Smooth muscle cell (in vitro differentiated cells): ENCODE measurements around the gene ZNF276. TPM values are rescaled to one million over a fixed set of nuclear protein-coding genes. Genes with fewer than 3 reads are reported as not detected.

Experiments used
- DNase-seq: peaks from one replicate; lab custom pipeline; 2025; ENCODE audit not compliant: unreplicated experiment; lab: John Stamatoyannopoulos, UW
- H2AFZ ChIP-seq: fragments of 200-600 bp; sonication (generic); 2 replicates; pipeline ENCODE4 v1.6.0; 2016; ENCODE audit warnings: antibody characterized with exemption, low read depth, mild to moderate bottlenecking
- H3F3A ChIP-seq: fragments of 200-600 bp; sonication (generic); 2 replicates; pipeline ENCODE4 v1.6.0; 2017; ENCODE audit warnings: antibody characterized with exemption, low read depth
- H3K27ac ChIP-seq: fragments of 200-600 bp; sonication (generic); 2 replicates; pipeline ENCODE4 v1.5.1; 2016; ENCODE audit warnings: low read depth, mild to moderate bottlenecking
- H3K27me3 ChIP-seq: fragments of 200-600 bp; sonication (generic); 2 replicates; pipeline ENCODE4 v1.6.1; 2016; ENCODE audit warnings: low read depth, mild to moderate bottlenecking
- H3K36me3 ChIP-seq: fragments of 200-600 bp; sonication (generic); 2 replicates; pipeline ENCODE4 v1.5.1; 2016; ENCODE audit warnings: low read depth
- H3K4me1 ChIP-seq: fragments of 200-600 bp; sonication (generic); 2 replicates; pipeline ENCODE4 v1.5.1; 2016; ENCODE audit warnings: low read depth
- H3K4me2 ChIP-seq: fragments of 200-600 bp; sonication (generic); 2 replicates; pipeline ENCODE4 v1.6.0; 2016; ENCODE audit warnings: mild to moderate bottlenecking
- H3K4me3 ChIP-seq: fragments of 200-600 bp; sonication (generic); 2 replicates; pipeline ENCODE4 v1.5.1; 2016; ENCODE audit warnings: mild to moderate bottlenecking
- H3K79me2 ChIP-seq: fragments of 200-600 bp; sonication (generic); 2 replicates; pipeline ENCODE4 v1.6.0; 2016; ENCODE audit warnings: low read depth, mild to moderate bottlenecking
- H3K9ac ChIP-seq: fragments of 200-600 bp; sonication (generic); 2 replicates; pipeline ENCODE4 v1.6.0; 2016; ENCODE audit warnings: low read depth
- H3K9me3 ChIP-seq: fragments of 200-600 bp; sonication (generic); replicated peaks from 2 replicates; pipeline ENCODE4 v1.5.1; 2016; ENCODE audit warnings: low read depth
- H4K20me1 ChIP-seq: fragments of 200-600 bp; sonication (generic); 2 replicates; pipeline ENCODE4 v1.6.0; 2016; ENCODE audit warnings: low read depth
- CTCF ChIP-seq: fragments of 200-600 bp; sonication (generic); IDR thresholded peaks from 2 replicates; pipeline ENCODE4 v1.5.1; 2017; ENCODE audit warnings: borderline replicate concordance, mild to moderate bottlenecking, antibody characterized with exemption; ENCODE audit not compliant: insufficient read depth, poor library complexity, severe bottlenecking
- WGBS: methylation state at CpG from one replicate; pipeline ENCODE4 v1.1.7; 2016; ENCODE audit warnings: low lambda C conversion rate; 5-methylcytosine and 5-hydroxymethylcytosine counted together
- polyA plus RNA-seq: library from polyadenylated mRNA; unstranded; fragments of >200 nt; fragmentation: Nextera tagmentation; extraction: Ambion mirVana; gene quantifications from 2 replicates; pipeline ENCODE4 v1.2.1, GENCODE V29; 2016
- total RNA-seq: library from RNA; depleted of rRNA; stranded (reverse); fragments of >200 nt; gene quantifications from 2 replicates; pipeline ENCODE4 v1.2.3, GENCODE V29; 2014

Gene ZNF276
- total and polyA plus RNA-seq, 2 experiments from 2014 or later: 8.0 to 11.0 TPM

- H3K4me1 ChIP-seq: peaks cover 7% of the 10 kb centered on the region
- DNase-seq: no peak
- no peak overlapping the region for H3K9ac ChIP-seq
- no peak for TF ChIP-seq CTCF
- no peaks in the 10 kb centered on the region for H3K27me3 ChIP-seq
- H3F3A ChIP-seq: no peaks in the 10 kb centered on the region
- no peak overlapping the region for H3K4me3 ChIP-seq
- H4K20me1 ChIP-seq: peaks cover 6% of the 10 kb centered on the region
- H3K4me2 ChIP-seq: no peak overlapping the region
- H3K36me3 ChIP-seq: no peaks in the 10 kb centered on the region
- H3K9me3 ChIP-seq: no peaks in the 10 kb centered on the region
- no peak overlapping the region for H3K27ac ChIP-seq
- no peaks in the 10 kb centered on the region for H3K79me2 ChIP-seq
- H2AFZ ChIP-seq: no peak overlapping the region
- WGBS: 94% methylated on average over 15 of the region's 15 CpGs
Measured at GRCh38 chr16:89705006-89705405, 16.3 kb upstream of the ZNF276 start.

- no peak for TF ChIP-seq CTCF
- Histone ChIP-seq H3K36me3 (no peaks in the 10 kb centered on the region), H3K27ac (no peak overlapping the region), H3K79me2 (no peaks in the 10 kb centered on the region), H2AFZ (no peak overlapping the region), H3K27me3 (no peaks in the 10 kb centered on the region), H3K4me2 (no peak overlapping the region), H3K4me1 (no peaks in the 10 kb centered on the region), H3K9me3 (no peaks in the 10 kb centered on the region), H3K9ac (no peak overlapping the region), H3F3A (no peaks in the 10 kb centered on the region), H3K4me3 (no peak overlapping the region), H4K20me1 (no peaks in the 10 kb centered on the region)
- DNase-seq: no peak
- 95% methylated on average over 13 of the region's 14 CpGs for WGBS
Measured at GRCh38 chr16:89706518-89707260, 14.6 kb upstream of the ZNF276 start.

GRCh38 chr16:89707695-89708094, 13.6 kb upstream of the ZNF276 start:
- 93% methylated on average over 9 of the region's 9 CpGs for WGBS
- Histone ChIP-seq H3K27ac (no peak overlapping the region), H3K79me2 (no peaks in the 10 kb centered on the region), H3K27me3 (no peaks in the 10 kb centered on the region), H3K4me3 (no peak overlapping the region), H3K4me2 (no peak overlapping the region), H3K36me3 (no peaks in the 10 kb centered on the region), H3K4me1 (peaks cover 9% of the 10 kb centered on the region), H4K20me1 (no peaks in the 10 kb centered on the region), H2AFZ (no peak overlapping the region), H3F3A (no peaks in the 10 kb centered on the region), H3K9me3 (no peaks in the 10 kb centered on the region), H3K9ac (no peak overlapping the region)
- DNase-seq: no peak
- TF ChIP-seq CTCF: no peak

- H3K36me3 ChIP-seq: no peaks in the 10 kb centered on the region
- WGBS: 94% methylated on average over 17 of the region's 19 CpGs
Measured at GRCh38 chr16:89708481-89708931, 12.8 kb upstream of the ZNF276 start.

More at GRCh38 chr16:89708481-89708931, 12.8 kb upstream of the ZNF276 start:
- no peaks in the 10 kb centered on the region for H4K20me1 ChIP-seq
- no peaks in the 10 kb centered on the region for H3F3A ChIP-seq
- H3K9ac ChIP-seq: no peak overlapping the region
- no peaks in the 10 kb centered on the region for H3K9me3 ChIP-seq
- no peak for TF ChIP-seq CTCF
- no peaks in the 10 kb centered on the region for H3K79me2 ChIP-seq
- H3K4me2 ChIP-seq: no peak overlapping the region
- H3K4me3 ChIP-seq: no peak overlapping the region
- DNase-seq: no peak
- H3K4me1 ChIP-seq: peaks cover 9% of the 10 kb centered on the region
- H2AFZ ChIP-seq: no peak overlapping the region
- no peak overlapping the region for H3K27ac ChIP-seq
- no peaks in the 10 kb centered on the region for H3K27me3 ChIP-seq
